CD4-positive, alpha-beta T cell treated with Interleukin-4 for 1 hour (primary cell): ENCODE measurements around the gene ERN1.

Experiments
- DNase-seq, 2 donors: peaks; one replicate each; pipeline ENCODE4 v3.0.0-alpha.2; 2020 to 2022

Gene ERN1

DNA sequence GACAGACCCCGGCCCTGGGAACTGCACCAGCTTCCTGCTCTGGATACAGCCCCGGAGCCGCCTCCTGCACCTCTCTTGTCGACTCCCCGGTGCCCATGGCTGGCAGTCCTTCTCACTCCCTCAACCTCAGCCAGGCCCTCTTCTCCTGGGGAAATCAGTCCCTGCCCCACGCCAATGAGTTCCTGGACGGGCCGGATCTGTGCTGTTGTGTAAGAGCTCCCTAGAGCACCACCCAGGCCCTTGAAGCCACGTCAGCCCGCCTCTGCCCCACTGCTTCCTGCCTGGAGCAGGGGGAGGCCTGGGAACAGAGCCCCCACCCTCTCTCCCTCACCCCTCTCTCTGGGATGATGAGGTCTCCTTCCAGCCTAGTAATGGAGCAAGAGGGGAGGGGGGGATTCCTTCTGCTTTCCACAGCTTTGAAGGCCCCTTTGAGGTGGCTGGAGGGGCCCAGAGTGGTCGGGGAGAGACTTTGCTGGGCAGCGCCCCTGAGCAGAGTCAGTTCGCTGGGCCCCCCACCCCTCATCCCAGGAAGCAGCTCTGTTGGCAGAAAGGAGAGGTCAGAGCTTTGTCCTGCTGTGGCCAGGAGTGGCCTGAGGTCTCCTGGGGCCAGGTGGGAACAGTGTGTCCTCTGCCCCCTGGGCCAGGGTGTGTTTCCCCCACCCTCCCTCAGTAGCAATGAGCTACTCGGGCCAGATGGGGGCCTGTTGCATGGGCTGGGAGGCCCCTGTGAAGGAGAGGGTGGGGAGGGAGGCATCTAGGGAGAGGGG, 128.0 kb downstream of the ERN1 start:
- peak in 1 of 2 donors; percentile 36 for DNase-seq

DNA sequence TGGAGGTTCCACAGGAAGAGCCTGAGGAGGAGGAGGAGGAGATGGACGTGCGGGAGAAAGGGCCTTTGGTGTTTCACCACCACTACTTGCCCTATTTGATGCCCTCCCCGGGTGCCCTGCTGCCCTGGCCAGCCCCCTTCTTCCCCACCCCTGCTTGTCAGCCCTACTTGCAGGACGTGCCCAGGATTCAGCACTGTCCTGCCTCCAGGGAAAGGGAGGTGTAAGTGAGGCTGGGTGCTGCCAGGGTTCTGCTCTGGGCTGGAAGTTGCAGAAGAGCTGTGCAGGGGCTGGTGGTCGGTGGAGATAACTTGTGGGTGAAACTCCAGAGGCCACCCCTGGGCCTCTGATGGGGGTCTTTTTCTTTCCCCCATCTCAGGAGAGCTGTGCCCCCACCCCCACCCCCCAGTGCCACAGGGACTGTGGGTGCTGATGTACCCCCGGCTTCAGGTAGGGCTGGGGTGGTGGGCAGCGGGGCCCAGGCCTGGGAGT, 128.8 kb downstream of the ERN1 start:
- peak in 1 of 2 donors; percentile 8 for DNase-seq

DNA sequence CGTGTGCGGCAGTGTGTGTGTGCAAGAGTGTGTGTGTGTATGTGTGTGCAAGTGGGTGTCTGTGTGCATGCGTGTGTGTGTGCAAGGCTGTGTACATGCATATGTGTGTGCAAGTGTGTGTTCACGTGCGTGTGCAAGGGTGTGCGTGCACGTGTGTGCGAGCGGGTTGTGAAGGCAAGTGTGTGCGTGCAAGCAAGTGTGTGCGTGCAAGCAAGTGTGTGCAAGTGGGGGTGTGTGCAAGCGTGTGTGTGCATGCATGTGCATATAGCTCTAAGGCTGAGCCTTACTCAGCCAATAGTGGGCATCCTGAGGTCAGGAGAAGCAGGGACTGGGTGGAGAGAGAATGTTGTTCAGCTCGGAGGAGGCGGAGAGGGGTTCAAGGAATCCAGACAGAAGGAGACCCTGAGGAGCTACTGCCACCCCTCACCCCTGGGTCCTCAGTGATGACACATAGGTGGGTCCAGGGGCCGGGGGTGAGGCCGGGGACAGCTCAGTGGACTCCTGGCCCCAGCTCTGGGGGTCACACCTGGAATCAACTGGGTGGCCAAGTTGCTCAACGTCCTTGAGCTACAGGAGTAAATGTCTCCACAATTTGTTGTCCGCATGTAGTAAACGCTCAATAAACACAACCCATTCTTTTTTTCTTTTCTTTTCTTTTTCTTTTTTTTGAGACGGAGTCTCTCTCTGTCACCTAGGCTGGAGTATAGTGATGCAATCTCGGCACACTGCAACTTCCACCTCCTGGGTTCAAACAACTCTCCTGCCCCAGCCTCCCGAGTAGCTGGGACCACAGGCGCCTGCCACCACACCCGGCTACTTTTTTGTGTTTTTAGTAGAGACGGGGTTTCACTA, 130.0 kb downstream of the ERN1 start:
- DNase-seq = peak in 1 of 2 donors; percentile 11

DNA sequence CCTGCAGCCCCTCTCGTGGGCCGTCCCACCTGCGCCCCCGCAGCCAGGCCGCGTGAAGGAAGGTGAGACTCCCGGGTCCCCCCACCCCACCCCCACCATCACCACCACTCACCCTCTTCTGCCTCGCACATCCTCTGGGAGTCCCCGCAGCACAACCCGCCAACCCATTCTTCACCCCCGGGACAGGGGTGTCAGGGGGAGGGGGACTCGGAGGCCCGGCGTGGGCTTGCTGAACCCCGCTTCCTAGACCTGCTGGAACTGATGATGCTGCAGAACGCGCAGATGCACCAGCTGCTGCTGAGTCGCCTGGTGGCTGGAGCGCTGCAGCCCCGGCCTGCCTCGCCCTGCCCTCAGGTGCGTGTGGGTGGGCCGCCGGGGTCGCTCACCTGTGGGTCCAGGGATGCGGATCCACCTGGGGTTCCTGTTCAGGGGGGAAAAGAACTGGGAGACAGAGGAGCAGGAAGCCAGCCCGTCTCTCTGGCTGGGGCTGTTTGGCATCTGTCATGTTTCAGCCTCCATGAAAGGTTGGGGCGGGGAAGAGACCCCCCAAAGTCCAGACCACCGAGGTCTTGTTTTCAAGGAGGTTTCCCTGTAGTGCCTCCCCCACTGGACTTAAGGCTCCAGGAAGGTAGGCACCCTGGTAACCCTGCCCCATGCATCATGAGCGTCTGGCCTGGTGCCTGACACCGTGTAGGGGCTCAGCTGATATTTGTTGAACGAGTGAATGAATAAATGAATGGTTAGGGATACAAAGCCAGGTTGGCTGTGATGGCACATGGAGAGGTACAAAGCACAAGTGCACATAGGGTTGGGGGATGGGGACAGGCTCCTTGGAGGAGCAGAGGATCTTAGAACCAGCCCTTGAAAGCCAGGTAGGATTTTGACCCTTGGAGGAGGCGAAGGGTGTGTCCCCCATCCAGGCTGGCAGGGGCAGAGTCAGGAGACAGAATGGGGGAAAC, 130.9 kb downstream of the ERN1 start:
- DNase-seq = peak; percentile 25 to 45

DNA sequence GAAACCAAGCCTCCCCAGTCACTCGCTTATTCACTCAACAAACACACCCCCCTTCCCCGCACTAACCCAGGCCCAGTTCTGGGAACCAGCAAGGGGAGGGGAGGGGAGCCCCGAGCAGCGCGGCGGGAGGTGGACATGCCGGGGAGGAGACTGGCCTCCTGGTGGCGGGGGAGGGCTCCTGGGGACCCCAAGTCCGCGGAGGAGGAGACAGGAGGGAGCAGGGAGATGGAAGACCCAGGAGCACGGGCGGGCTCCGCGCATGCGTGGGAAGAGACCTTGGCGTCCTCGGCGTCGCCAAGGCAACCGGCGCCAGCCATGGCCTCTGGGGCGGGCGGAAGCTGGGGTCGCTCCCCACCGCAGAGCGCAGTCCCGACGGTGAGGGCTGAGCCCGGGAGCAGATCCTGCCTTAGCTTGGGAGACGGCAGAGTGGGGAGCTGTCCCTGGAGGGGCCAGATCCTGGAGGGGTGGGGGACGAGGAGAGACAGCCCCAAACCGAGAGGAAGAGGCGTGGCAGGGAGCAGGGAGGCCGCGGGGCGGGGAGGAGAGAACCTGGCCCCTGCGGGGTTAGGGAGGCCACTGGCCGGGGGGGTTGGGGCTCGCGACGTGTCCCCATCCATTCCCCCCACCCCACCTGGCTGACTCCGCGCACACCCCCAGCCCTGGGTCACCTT, 131.8 kb downstream of the ERN1 start, which contains the start of gene PRR29:
Gene PRR29 (plus strand): TSS at position 302 of the 671 bp plus-strand sequence. CDS start 14 bp downstream, at position 316.
- peak; percentile 77 to 78 for DNase-seq

DNA sequence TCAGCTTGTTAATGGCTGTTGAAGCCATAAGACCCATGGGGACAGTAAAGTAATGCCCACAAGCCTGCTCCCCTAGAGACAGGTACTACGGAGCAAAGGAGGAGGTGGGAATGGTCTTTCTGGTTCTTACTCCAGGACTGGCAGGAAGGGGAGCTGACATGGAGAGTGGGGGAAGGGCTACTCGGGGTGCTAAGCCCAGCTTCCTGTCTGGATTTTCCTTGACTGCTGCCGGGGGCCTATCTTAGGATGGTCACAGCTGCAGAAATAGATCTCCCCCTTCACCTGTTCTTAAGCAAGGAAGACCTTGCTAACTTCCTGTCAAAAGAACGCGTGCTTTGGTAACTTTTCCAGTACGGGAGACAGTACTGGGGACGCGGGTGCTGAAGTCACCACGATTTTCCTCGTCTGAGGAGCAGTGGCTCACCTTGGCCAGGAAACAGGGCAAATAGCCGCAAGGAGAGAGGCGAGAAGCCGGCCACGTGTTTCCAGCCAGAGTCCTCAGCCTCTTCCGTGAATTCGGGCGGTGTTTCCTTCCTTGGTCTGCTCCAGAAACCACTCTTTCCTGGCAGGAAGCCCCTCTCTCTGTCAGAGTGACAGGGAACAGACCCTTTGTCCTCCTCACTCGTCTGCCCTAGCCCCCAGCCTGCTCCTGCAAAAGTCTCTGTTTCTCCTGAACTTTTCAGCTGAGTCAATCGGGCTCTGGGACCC, 132.4 kb downstream of the ERN1 start:
- DNase-seq = peak in 1 of 2 donors; percentile 11

DNA sequence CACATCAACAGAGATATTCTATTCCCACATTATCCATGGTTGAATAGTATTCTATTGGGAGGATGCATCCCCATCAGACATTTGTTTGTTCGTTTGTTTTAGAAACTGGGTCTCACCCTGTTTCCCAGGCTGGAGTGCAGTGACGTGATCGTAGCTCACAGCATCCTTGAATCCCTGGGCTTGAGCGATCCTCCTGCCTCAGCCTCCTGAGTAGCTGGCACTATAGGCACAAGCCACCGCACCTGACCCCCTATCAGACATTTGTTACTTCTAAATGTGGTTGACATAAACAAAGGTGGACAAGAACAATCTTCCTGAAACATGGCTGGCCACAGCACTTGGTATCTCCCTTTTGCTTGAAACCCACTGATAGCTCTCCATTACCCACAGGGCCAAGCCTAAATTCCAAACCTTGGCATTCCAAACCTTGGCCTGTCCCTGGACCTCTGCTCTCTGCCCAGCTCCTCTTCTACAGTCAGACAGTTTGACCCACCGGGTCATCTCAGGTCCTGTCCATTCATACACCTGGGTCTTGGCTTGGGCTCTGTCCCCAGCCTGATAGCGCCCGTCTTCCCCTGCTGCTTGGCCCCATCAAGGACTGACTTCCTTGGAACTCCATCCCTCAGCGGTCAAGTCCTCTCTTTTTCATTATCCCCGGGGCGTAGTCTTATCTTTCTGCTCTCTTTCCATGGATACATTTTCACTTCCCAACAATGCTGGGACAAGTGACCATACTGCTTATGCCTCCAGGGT, 133.3 kb downstream of the ERN1 start:
- DNase-seq = peak in 1 of 2 donors; percentile 7

DNA sequence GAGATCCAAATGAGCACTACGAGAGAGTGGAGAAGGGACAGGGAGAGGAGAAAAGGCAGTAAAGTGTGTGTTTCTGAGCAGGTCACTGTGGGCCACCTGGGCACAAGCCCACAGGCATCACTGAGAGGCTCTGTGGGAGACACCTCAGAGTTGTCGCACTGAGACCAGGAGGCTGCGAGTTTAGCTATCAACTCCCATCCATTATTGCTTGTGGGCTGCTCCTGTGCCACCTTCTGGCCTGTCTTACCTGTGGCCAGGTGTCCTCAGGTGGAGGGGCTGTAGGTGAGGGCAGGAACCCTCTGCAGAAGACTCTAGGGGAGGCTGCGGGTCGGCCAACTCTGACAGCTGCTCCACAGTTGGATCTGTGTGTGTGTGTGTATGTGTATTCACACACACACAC, 134.3 kb downstream of the ERN1 start:
- DNase-seq = peak in 1 of 2 donors; percentile 7

DNA sequence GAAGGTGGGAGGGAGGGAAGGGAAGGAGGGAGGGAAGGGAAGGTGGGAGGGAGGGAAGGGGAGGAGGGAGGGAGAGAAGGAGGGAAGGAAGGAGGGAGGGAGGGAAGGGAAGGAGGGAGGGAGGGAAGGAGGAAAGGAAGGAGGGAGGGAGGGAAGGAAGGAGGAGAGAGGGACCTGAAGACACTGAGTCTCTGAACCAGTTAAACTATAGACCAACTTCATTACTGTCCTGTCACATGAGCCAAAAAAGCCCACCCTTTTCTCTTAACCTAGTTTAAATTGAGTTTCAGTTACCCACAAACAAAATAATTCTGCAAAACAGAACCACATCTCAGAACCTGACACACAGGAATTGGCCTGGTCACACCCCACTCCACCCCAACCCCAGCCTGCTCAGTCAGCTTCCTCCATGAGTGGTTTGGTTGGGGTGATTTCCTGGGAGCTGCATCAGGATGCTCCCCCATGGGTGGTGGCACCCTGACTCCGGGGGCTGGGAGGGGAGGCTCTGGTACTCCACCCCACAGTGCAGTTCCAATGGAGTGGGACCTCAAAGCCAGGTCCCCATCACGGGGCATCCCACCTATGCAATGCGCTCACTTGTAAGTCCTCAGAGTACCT, 136.5 kb downstream of the ERN1 start:
- peak; percentile 37 to 65 for DNase-seq

DNA sequence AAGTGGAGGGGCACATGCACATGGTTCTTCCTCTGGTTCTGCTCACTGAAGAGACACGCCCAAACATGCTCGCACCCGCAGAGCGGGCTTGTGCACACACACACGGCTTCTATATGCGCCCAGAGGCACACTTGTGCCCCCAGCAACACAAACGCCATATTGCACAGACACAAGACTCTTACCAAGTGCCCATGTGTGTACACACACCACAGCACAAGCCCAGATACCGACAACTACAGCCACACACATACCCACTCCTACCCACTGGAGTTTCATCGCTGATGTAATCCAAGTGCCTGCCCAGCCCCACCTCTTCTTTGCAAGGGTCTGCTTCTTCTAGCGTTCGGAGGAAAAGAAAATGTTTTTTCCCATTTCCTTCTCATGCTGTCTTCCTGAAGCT, 138.3 kb downstream of the ERN1 start:
- no peak for DNase-seq

DNA sequence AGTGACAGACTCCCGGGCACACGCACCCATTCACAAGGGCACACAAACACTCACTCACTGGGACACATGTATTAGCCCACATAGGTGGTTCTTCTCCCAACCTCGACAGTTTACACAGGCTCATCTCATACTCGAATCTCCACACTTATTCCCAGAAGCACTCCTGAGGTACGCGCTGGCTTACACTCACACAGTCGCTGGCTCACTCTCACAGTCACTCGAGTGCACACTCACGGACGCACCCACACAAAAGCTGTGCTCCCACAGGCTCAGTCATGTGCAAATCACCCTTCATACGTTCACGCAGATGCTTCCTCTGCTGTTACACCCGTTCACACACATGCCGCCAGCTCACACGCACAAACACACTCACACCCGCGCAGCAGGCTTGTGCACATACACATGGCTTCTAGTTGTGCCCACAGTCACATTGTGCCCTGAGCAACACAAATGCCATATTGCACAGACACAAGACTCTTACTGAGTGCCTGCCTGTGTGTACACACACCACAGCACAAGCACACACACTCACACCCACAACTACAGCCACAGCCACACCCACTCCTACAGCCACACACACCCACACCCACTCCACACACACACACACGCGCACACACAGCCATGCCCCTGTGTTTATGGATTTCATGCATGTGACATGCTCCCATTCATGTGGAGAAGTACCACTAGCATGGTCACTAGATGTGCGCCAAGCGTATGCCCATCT, 140.2 kb downstream of the ERN1 start:
- no peak for DNase-seq
